Peyer's patch (tissue), 4 donors: ENCODE data around the gene ABHD10. TPM values are rescaled to one million over a fixed set of nuclear protein-coding genes. Genes with fewer than 3 reads are reported as not detected.
A peak's percentile ranks its signal among the peaks of the same experiment; 100 is the strongest.

Experiments used
- DNase-seq, 3 donors: peaks; one replicate each; pipeline ENCODE4 v3.0.0-alpha.2; 2017 to 2019
- H3K27ac ChIP-seq, 4 donors: fragments of 200-600 bp; sonication (generic); one replicate each; pipeline ENCODE4 v1.5.1; 2016 to 2019
- H3K27me3 ChIP-seq, 2 donors: fragments of 200-600 bp; sonication (generic); one replicate each; pipeline ENCODE4 v1.5.1; 2019
- H3K36me3 ChIP-seq, 3 donors: fragments of 200-600 bp; sonication (generic); one replicate each; pipeline ENCODE4 v1.5.1; 2016 to 2019
- H3K4me1 ChIP-seq, 4 donors: fragments of 200-600 bp; sonication (generic); one replicate each; pipeline ENCODE4 v1.5.1; 2016 to 2019
- H3K4me3 ChIP-seq, 4 donors: fragments of 200-600 bp; sonication (generic); 1 replicate in 3 of 4; 2 replicates in 1 of 4; pipeline ENCODE4 v1.5.1; 2016 to 2019; ENCODE audit warnings: mild to moderate bottlenecking in 1 of 4
- H3K9me3 ChIP-seq, 4 donors: fragments of 200-600 bp; sonication (generic); one replicate each; pipeline ENCODE4 v1.5.1; 2016 to 2019; ENCODE audit warnings: mild to moderate bottlenecking in 1 of 4
- POLR2A ChIP-seq, 2 donors: fragments of 450-650 bp; IDR thresholded peaks; one replicate each; pipeline ENCODE4 v1.5.1; 2017; ENCODE audit warnings: antibody characterized with exemption in 2 of 2, mild to moderate bottlenecking in 2 of 2, moderate library complexity in 2 of 2
- total RNA-seq, 4 donors: library from RNA; depleted of rRNA; stranded (reverse); fragments of >200 nt; gene quantifications; one replicate each; pipeline ENCODE4 v1.1.0, GENCODE V29; 2016
- TF ChIP-seq, protein P1 (sequence below), 6 experiments: fragments of 450-650 bp in 4 of 6; fragments of 200-600 bp in 2 of 6; sonication (generic) in 1 of 6; IDR thresholded peaks; one replicate each; pipeline ENCODE4 v1.5.1; 2017 to 2019; ENCODE audit warnings: antibody characterized with exemption in 6 of 6, mild to moderate bottlenecking in 3 of 6, moderate library complexity in 1 of 6

ABHD10 gene
- total RNA-seq, 4 donors from 2014 or later = 7.4 to 20.9 (median 11.8) TPM

DNA sequence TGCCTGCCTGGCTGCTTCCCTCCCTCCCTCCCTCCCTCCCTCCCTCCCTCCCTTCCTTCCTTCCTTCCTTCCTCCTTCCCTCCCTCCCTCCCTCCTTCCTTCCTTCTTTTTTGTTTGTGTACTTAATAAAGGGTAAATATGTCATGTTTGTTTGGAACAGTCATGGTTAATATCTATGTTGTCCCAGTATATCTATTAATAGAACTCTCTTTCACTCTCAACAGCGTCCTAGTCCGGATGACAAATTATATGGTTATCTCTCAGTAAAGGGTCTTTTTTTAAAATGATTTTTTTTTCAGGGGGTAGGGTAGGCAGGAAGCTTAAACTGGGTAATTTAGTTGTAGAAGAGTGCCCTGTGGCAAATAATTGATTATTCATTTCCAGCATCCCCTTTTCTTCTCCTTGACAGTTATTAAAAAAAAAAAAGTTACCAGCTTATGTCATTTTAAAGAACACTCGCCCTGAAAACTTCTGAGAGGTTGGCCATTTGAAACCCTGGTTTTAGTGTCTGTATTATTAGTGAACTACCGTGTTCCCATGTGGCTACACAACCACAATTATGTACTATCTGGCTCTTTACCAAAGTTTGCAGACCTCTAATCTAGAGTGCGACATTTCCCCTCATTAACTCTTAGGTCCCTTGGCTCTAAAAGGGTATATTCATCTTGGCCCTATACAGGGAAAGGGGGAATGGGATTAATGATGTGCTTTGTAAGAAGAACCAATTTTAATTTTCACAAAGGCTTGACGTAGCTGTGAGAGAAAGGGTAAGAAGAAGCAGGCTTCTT lies 33.6 kb downstream of the ABHD10 start:
- H3K36me3 ChIP-seq = no peaks in the 10 kb centered on the region
- H3K4me3 ChIP-seq = no peak overlapping the region
- H3K4me1 ChIP-seq = no peaks in the 10 kb centered on the region
- TF ChIP-seq, protein P1, sequence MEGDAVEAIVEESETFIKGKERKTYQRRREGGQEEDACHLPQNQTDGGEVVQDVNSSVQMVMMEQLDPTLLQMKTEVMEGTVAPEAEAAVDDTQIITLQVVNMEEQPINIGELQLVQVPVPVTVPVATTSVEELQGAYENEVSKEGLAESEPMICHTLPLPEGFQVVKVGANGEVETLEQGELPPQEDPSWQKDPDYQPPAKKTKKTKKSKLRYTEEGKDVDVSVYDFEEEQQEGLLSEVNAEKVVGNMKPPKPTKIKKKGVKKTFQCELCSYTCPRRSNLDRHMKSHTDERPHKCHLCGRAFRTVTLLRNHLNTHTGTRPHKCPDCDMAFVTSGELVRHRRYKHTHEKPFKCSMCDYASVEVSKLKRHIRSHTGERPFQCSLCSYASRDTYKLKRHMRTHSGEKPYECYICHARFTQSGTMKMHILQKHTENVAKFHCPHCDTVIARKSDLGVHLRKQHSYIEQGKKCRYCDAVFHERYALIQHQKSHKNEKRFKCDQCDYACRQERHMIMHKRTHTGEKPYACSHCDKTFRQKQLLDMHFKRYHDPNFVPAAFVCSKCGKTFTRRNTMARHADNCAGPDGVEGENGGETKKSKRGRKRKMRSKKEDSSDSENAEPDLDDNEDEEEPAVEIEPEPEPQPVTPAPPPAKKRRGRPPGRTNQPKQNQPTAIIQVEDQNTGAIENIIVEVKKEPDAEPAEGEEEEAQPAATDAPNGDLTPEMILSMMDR (IDR thresholded peaks at IDR 0.05) = no peak
- TF ChIP-seq POLR2A (IDR thresholded peaks at IDR 0.05) = no peak
- no peaks in the 10 kb centered on the region for H3K9me3 ChIP-seq
- H3K27ac ChIP-seq = no peak overlapping the region
- DNase-seq = no peak
- no peaks in the 10 kb centered on the region for H3K27me3 ChIP-seq

DNA sequence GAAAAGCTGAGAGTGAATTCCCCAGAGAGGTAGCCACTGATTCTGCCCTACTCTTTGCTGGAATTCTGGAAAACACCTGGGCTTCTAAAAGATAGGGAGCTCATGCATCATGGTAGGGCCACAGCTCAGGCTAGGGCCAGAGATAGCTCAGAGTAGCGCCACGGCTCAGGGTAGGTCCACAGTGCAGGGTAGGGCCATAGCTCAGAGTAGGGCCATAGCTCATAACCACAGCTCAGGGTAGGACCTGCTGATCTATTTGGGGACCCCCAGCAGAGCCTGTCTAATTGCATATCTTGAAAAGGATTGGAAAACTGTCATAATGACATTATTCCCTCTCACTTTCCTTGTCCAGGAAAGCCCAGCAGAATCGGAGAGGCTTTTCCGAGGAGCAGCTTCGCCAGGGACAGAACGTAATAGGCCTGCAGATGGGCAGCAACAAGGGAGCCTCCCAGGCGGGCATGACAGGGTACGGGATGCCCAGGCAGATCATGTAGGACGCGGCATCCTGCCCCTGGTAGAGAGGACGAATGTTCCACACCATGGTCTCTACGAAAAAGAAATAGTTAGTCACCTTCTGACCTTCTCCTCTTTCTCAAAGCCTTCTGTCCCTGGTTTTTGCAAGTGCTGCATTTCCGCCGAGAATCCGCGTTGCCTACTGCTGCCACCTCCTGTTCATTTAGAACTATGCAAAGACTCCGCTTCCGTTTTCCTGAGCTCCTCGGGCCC lies 34.4 kb downstream of the ABHD10 start:
- Histone ChIP-seq H3K27ac (no peak overlapping the region), H3K36me3 (no peaks in the 10 kb centered on the region), H3K4me3 (no peak overlapping the region), H3K27me3 (no peaks in the 10 kb centered on the region), H3K4me1 (no peaks in the 10 kb centered on the region), H3K9me3 (no peaks in the 10 kb centered on the region)
- peak; percentile 55 to 80 (median 56) for DNase-seq
- TF ChIP-seq, protein P1 (IDR thresholded peaks at IDR 0.05) = peak in 5 of 6 experiments; percentile 23 to 76 (median 64)
- no peak for TF ChIP-seq POLR2A (IDR thresholded peaks at IDR 0.05)

DNA sequence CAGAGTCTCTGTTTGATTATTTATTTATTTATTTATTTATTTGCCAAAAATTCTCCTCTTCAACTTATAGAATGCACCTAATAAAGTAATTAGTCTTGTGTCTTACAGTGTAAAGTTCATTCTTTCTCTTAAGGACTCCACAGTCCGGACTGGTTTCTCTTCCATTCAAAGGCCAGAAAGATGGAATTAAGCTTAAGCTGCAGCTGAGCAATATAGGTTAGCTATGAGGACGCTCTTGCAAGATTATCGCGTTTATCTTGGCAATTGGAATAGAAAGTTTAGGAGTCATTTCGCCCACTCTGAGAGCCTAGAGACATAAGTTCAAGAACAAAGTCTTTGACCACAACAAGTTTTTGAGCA lies 34.9 kb downstream of the ABHD10 start:
- no peaks in the 10 kb centered on the region for H3K9me3 ChIP-seq
- no peaks in the 10 kb centered on the region for H3K27me3 ChIP-seq
- no peaks in the 10 kb centered on the region for H3K4me1 ChIP-seq
- H3K4me3 ChIP-seq = no peak overlapping the region
- no peaks in the 10 kb centered on the region for H3K36me3 ChIP-seq
- H3K27ac ChIP-seq = no peak overlapping the region
- TF ChIP-seq, protein P1 (IDR thresholded peaks at IDR 0.05) = no peak
- no peak for TF ChIP-seq POLR2A (IDR thresholded peaks at IDR 0.05)
- DNase-seq = no peak

DNA sequence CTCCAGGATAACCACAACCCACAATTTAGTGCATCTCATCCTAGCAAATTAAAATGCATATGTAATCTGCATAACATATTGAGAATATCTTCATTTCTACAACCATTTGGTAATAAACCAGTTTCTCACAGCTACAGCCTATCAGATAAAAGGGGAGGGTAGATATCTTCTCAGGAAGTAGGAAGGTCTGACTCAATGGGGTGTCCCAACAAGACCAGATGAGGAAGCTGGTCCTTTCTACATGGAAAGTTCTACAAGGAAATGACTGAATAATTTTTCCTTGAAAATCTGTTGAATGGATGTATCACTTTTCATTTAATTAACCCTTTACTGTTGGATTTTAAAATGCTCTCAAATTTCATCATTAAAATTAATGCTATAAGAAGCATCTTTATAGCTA lies 38.3 kb downstream of the ABHD10 start:
- no peaks in the 10 kb centered on the region for H3K9me3 ChIP-seq
- H3K27ac ChIP-seq = no peak overlapping the region

DNA sequence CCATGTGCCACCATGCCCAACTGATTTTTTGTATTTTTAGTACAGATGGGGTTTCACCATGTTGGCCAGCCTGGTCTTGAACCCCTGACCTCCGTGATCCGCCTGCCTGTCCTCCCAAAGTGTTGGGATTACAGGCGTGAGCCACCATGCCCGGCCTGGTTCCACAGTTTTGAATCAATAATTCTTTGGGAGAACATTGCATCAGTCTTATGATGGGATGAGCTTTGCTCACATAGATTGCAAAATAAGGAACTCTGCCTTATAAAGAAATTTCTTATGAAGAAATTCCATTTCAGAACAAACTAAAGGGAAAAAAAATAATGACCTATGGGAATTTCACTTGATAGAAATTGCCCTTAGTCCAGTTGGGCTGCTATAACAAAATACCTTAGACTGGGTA lies 39.9 kb downstream of the ABHD10 start:
- TF ChIP-seq POLR2A (IDR thresholded peaks at IDR 0.05) = no peak
- TF ChIP-seq, protein P1 (IDR thresholded peaks at IDR 0.05) = no peak
- H3K4me1 ChIP-seq = no peaks in the 10 kb centered on the region
- H3K27me3 ChIP-seq = no peaks in the 10 kb centered on the region
- H3K27ac ChIP-seq = no peak overlapping the region
- no peak overlapping the region for H3K4me3 ChIP-seq
- no peaks in the 10 kb centered on the region for H3K36me3 ChIP-seq
- DNase-seq = no peak
- H3K9me3 ChIP-seq = no peaks in the 10 kb centered on the region

More for the DNA sequence above, 38.3 kb downstream of the ABHD10 start:
- no peaks in the 10 kb centered on the region for H3K36me3 ChIP-seq
- no peak for TF ChIP-seq POLR2A (IDR thresholded peaks at IDR 0.05)
- no peak for DNase-seq
- no peak overlapping the region for H3K4me3 ChIP-seq
- H3K4me1 ChIP-seq = no peaks in the 10 kb centered on the region
- no peaks in the 10 kb centered on the region for H3K27me3 ChIP-seq

DNA sequence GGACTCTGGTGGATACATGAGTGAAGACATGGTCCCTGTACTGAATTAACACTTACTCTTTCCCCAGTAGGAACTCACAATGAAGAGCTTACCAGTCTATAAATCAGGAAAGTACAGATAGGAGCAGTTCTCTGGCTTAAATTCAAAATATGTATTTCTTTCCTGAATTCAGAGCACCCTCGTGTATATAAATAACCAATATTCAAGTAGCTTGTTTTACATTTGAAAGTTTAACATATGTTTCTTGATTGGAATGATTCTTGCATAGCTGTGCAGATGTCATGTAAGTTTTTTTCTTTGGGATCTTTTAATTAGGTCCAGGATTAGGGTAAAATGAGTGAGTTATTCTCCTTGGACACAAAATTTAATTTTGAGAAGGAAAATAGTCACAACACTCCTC lies 40.9 kb downstream of the ABHD10 start:
- Histone ChIP-seq H3K4me1 (no peaks in the 10 kb centered on the region), H3K9me3 (no peaks in the 10 kb centered on the region), H3K27ac (no peak overlapping the region), H3K4me3 (no peak overlapping the region), H3K36me3 (no peaks in the 10 kb centered on the region), H3K27me3 (no peaks in the 10 kb centered on the region)
- TF ChIP-seq POLR2A (IDR thresholded peaks at IDR 0.05) = no peak
- TF ChIP-seq, protein P1 (IDR thresholded peaks at IDR 0.05) = no peak
- no peak for DNase-seq
